H1 (cell line): ENCODE data around the gene ICA1. TPM values are rescaled to one million over a fixed set of nuclear protein-coding genes. Genes with fewer than 3 reads are reported as not detected.

ENCODE experiments used
- EP300 ChIP-seq, 2 experiments: IDR thresholded peaks; 1 replicate in 1 of 2; 2 replicates in 1 of 2; pipeline ENCODE4 v1.6.1; 2011 to 2012; ENCODE audit warnings: low read depth in 2 of 2, low read length in 2 of 2, mild to moderate bottlenecking in 2 of 2, borderline replicate concordance in 1 of 2, inconsistent platforms in 1 of 2, moderate library complexity in 1 of 2
- GABPA ChIP-seq: IDR thresholded peaks from 2 replicates; pipeline ENCODE4 v1.6.1; 2011; ENCODE audit warnings: mild to moderate bottlenecking, low read length, moderate library complexity, borderline replicate concordance; ENCODE audit not compliant: insufficient read depth
- polyA plus RNA-seq, 7 experiments: library from polyadenylated mRNA; depleted of rRNA in 3 of 7; stranded (reverse) in 5 of 7; unstranded in 2 of 7; fragments of >200 nt in 5 of 7; fragments of 200-250 nt in 2 of 7; gene quantifications; 1 replicate in 5 of 7; 2 replicates in 1 of 7; 4 replicates in 1 of 7; pipeline versions ENCODE4 v1.2.1 to v1.2.3, GENCODE V29; 2011 to 2013; ENCODE audit warnings: missing spikeins in 2 of 7, mixed read lengths in 2 of 7
- total RNA-seq: library from RNA; stranded (reverse); fragmentation: NEBNext Ultra II Directional; extraction: Animal tissue kit (Norgen Biotek cat#: 25700); gene quantifications from 2 replicates; pipeline ENCODE4 v1.2.1, GENCODE V29; 2021
- TF ChIP-seq, protein P1 (sequence below), 3 experiments: IDR thresholded peaks; 1 replicate in 2 of 3; 2 replicates in 1 of 3; pipeline versions ENCODE4 v1.5.1 to v1.6.1; 2011; ENCODE audit warnings: low read length in 3 of 3, mild to moderate bottlenecking in 3 of 3, inconsistent platforms in 2 of 3, low read depth in 1 of 3, moderate library complexity in 1 of 3; ENCODE audit not compliant: insufficient read depth in 1 of 3; ENCODE audit errors: control extremely low read depth in 1 of 3

ICA1 gene
- total and polyA plus RNA-seq, 2 of the 8 experiments (the other 6 are each of a cell fraction or from before 2014, with no cell fraction given) = 14.9 to 37.1 TPM

DNA sequence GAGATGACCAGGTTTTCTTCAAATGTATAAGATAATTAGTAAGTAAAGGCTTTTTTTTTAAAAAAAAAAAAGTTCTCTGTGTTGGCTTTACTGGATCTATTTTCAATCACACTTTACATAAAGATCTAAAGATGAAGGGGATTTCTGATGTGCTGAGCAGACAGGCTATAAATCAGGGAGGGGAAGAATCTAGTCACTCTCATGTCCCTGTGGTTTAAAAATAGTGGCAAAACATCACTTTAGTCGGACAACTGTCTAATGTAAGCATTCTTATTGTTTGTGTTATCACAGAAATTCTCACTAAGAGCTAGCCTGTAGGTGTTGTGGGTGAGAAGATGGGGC lies 132.7 kb downstream of the ICA1 start (continued):
- TF ChIP-seq EP300 (IDR thresholded peaks at IDR 0.05; ENCODE audit: borderline replicate concordance in 1 of 2, low read depth in 2 of 2, low read length in 2 of 2) (no peak), GABPA (no peak)
- TF ChIP-seq, protein P1, sequence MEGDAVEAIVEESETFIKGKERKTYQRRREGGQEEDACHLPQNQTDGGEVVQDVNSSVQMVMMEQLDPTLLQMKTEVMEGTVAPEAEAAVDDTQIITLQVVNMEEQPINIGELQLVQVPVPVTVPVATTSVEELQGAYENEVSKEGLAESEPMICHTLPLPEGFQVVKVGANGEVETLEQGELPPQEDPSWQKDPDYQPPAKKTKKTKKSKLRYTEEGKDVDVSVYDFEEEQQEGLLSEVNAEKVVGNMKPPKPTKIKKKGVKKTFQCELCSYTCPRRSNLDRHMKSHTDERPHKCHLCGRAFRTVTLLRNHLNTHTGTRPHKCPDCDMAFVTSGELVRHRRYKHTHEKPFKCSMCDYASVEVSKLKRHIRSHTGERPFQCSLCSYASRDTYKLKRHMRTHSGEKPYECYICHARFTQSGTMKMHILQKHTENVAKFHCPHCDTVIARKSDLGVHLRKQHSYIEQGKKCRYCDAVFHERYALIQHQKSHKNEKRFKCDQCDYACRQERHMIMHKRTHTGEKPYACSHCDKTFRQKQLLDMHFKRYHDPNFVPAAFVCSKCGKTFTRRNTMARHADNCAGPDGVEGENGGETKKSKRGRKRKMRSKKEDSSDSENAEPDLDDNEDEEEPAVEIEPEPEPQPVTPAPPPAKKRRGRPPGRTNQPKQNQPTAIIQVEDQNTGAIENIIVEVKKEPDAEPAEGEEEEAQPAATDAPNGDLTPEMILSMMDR (IDR thresholded peaks at IDR 0.05; ENCODE audit: control extremely low read depth in 1 of 3, insufficient read depth in 1 of 3, low read depth in 1 of 3, low read length in 3 of 3) = no peak
